ENCODE data around the gene H1-8. TPM values are rescaled to one million over a fixed set of nuclear protein-coding genes. Genes with fewer than 3 reads are reported as not detected.
"Not testable (repeated sequence)": the region's sequence is repeated elsewhere in the genome, so short reads cannot be mapped to it uniquely, and the experiment has no call there.

Gene H1-8
- not detected for total RNA-seq

- CTCF ChIA-PET = no interaction called here
- Mint-ChIP-seq H3K27ac (no peak within 1 kb of the TSS), H3K27me3 (ENCODE audit: low read depth) (no peaks in the 10 kb centered on the region), H3K36me3 (ENCODE audit: low read depth) (no peaks in the 10 kb centered on the region), H3K9me3 (no peaks in the 10 kb centered on the region), H3K4me1 (ENCODE audit: low read depth) (no peaks in the 10 kb centered on the region), H3K4me3 (no peak within 1 kb of the TSS)
- DNase-seq = no peak
- intact Hi-C loops (cut with micrococcal nuclease) = no loop called here
Measured at GRCh38 chr3:129543156-129543790, at the start of gene H1-8. Gene H1-8, plus strand, starts transcription at chr3:129543175. Its CDS starts 44 bp downstream, at chr3:129543219.

GRCh38 chr3:129493206-129493605 lies 49.8 kb upstream of the H1-8 start:
- intact Hi-C loops (cut with micrococcal nuclease) = loop anchor here (10.0 kb wide), 1 partner anchor 108 kb away; no protein-coding TSS in a partner anchor

GRCh38 chr3:129494499-129494898 lies 48.5 kb upstream of the H1-8 start:
- H3K4me3 Mint-ChIP-seq; H3K4me1 Mint-ChIP-seq (ENCODE audit: low read depth): not testable (repeated sequence)

More at GRCh38 chr3:129493206-129493605, 49.8 kb upstream of the H1-8 start:
- no peaks in the 10 kb centered on the region for H3K4me1 Mint-ChIP-seq (ENCODE audit: low read depth)
- no peaks in the 10 kb centered on the region for H3K27me3 Mint-ChIP-seq (ENCODE audit: low read depth)
- H3K4me3 Mint-ChIP-seq = no peak overlapping the region
- no peak for DNase-seq
- CTCF ChIA-PET = no interaction called here
- peaks cover 6% of the 10 kb centered on the region for H3K36me3 Mint-ChIP-seq (ENCODE audit: low read depth)
- no peaks in the 10 kb centered on the region for H3K9me3 Mint-ChIP-seq
- H3K27ac Mint-ChIP-seq = no peak overlapping the region

GRCh38 chr3:129495006-129495639 lies 47.9 kb upstream of the H1-8 start:
- DNase-seq; H3K4me3 Mint-ChIP-seq; H3K27ac Mint-ChIP-seq; H3K9me3 Mint-ChIP-seq; H3K36me3 Mint-ChIP-seq (ENCODE audit: low read depth); CTCF ChIA-PET; H3K27me3 Mint-ChIP-seq (ENCODE audit: low read depth); H3K4me1 Mint-ChIP-seq (ENCODE audit: low read depth): not testable (repeated sequence)
- intact Hi-C loops (cut with micrococcal nuclease) = loop anchor here (10.0 kb wide), 1 partner anchor 110 kb away; no protein-coding TSS in a partner anchor

More at GRCh38 chr3:129494499-129494898, 48.5 kb upstream of the H1-8 start:
- CTCF ChIA-PET; DNase-seq; H3K9me3 Mint-ChIP-seq; H3K36me3 Mint-ChIP-seq (ENCODE audit: low read depth); H3K27me3 Mint-ChIP-seq (ENCODE audit: low read depth); H3K27ac Mint-ChIP-seq: not testable (repeated sequence)
- intact Hi-C loops (cut with micrococcal nuclease) = loop anchor here (10.0 kb wide), 1 partner anchor 110 kb away; no protein-coding TSS in a partner anchor

DNA sequence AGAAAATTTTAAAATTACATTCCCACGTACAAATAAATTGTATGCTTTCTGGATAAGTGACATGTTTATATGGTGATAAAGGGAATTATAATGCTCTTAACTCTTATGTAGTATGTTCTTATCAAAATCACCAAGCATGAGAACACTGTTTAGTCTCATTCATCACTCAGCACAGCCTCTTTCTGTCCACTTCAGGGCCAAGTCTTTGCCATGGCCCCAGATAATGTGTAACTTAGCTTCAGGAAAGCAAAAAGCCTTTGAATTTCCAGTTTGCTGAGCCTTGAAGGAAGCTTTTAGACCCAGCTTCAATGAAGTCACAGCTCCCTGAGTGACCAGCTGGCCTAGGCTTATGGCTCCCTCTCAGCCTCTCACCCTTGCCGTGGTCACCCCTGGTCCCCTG lies 45.1 kb upstream of the H1-8 start:
- CTCF ChIA-PET; H3K27ac Mint-ChIP-seq; H3K9me3 Mint-ChIP-seq; DNase-seq; H3K27me3 Mint-ChIP-seq (ENCODE audit: low read depth); H3K36me3 Mint-ChIP-seq (ENCODE audit: low read depth); H3K4me1 Mint-ChIP-seq (ENCODE audit: low read depth); H3K4me3 Mint-ChIP-seq: not testable (repeated sequence)
- intact Hi-C loops (cut with micrococcal nuclease) = loop anchor here (10.0 kb wide), 1 partner anchor 113 kb away; no protein-coding TSS in a partner anchor

GRCh38 chr3:129498603-129499488 lies 44.1 kb upstream of the H1-8 start:
- H3K4me1 Mint-ChIP-seq (ENCODE audit: low read depth); H3K9me3 Mint-ChIP-seq; H3K4me3 Mint-ChIP-seq; H3K27me3 Mint-ChIP-seq (ENCODE audit: low read depth); H3K27ac Mint-ChIP-seq; CTCF ChIA-PET; DNase-seq; H3K36me3 Mint-ChIP-seq (ENCODE audit: low read depth): not testable (repeated sequence)
- intact Hi-C loops (cut with micrococcal nuclease) = loop anchor here (10.0 kb wide), 1 partner anchor 114 kb away; no protein-coding TSS in a partner anchor

GRCh38 chr3:129499604-129500333 lies 43.2 kb upstream of the H1-8 start:
- H3K27me3 Mint-ChIP-seq (ENCODE audit: low read depth); DNase-seq; CTCF ChIA-PET; H3K36me3 Mint-ChIP-seq (ENCODE audit: low read depth); H3K9me3 Mint-ChIP-seq; H3K4me1 Mint-ChIP-seq (ENCODE audit: low read depth); H3K27ac Mint-ChIP-seq; H3K4me3 Mint-ChIP-seq: not testable (repeated sequence)
- intact Hi-C loops (cut with micrococcal nuclease) = loop anchor here (10.0 kb wide), 1 partner anchor 115 kb away; no protein-coding TSS in a partner anchor

DNA sequence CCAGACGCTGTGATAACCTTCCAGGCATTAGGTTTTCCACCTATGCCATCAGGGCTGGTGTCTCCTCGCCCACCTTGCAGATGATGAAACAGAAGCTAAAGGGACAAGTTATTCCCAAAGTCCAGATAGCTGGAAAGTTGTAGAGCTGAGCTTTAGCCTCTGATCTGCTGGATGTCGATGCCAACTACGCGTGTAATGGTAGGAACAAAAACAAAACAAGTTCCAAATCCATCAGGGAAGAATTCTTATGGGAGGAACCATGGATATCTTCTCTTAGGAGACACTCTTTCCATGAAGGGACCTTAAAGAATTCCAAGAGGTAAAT lies 42.7 kb upstream of the H1-8 start:
- H3K4me1 Mint-ChIP-seq (ENCODE audit: low read depth) = no peaks in the 10 kb centered on the region
- CTCF ChIA-PET = no interaction called here
- no peak overlapping the region for H3K27ac Mint-ChIP-seq
- intact Hi-C loops (cut with micrococcal nuclease) = no loop called here
- DNase-seq = no peak
- H3K4me3 Mint-ChIP-seq = no peak overlapping the region
- no peaks in the 10 kb centered on the region for H3K27me3 Mint-ChIP-seq (ENCODE audit: low read depth)
- peaks cover 2% of the 10 kb centered on the region for H3K36me3 Mint-ChIP-seq (ENCODE audit: low read depth)
- no peaks in the 10 kb centered on the region for H3K9me3 Mint-ChIP-seq

DNA sequence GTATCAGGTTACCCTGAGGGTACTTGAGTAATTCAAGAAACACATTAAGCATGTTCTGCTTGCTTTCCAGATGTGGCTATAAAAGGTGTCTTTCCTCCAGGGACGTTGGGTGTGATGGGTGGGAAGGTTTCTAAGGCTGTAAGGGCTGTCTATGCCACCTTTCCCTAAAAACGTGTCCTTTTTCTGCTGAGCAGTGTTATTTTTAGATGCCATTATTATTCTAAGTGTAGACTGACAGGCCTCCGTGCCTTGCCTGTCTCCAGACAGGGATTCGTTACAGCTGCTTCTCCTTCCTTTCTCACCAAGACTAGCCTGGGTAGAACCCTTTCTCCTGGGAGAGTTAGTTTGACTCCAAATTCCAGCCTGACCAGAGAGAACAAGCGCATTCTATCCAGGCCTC lies 41.3 kb upstream of the H1-8 start:
- CTCF ChIA-PET = no interaction called here

GRCh38 chr3:129502641-129503408 lies 40.1 kb upstream of the H1-8 start:
- Mint-ChIP-seq H3K27ac (no peak overlapping the region), H3K4me1 (ENCODE audit: low read depth) (no peaks in the 10 kb centered on the region)
- intact Hi-C loops (cut with micrococcal nuclease) = no loop called here

More for the DNA sequence above, 41.3 kb upstream of the H1-8 start:
- Mint-ChIP-seq H3K4me3 (no peak overlapping the region), H3K27me3 (ENCODE audit: low read depth) (no peaks in the 10 kb centered on the region), H3K36me3 (ENCODE audit: low read depth) (peaks cover 2% of the 10 kb centered on the region), H3K9me3 (no peaks in the 10 kb centered on the region), H3K27ac (no peak overlapping the region), H3K4me1 (ENCODE audit: low read depth) (no peaks in the 10 kb centered on the region)
- no peak for DNase-seq
- intact Hi-C loops (cut with micrococcal nuclease) = no loop called here

DNA sequence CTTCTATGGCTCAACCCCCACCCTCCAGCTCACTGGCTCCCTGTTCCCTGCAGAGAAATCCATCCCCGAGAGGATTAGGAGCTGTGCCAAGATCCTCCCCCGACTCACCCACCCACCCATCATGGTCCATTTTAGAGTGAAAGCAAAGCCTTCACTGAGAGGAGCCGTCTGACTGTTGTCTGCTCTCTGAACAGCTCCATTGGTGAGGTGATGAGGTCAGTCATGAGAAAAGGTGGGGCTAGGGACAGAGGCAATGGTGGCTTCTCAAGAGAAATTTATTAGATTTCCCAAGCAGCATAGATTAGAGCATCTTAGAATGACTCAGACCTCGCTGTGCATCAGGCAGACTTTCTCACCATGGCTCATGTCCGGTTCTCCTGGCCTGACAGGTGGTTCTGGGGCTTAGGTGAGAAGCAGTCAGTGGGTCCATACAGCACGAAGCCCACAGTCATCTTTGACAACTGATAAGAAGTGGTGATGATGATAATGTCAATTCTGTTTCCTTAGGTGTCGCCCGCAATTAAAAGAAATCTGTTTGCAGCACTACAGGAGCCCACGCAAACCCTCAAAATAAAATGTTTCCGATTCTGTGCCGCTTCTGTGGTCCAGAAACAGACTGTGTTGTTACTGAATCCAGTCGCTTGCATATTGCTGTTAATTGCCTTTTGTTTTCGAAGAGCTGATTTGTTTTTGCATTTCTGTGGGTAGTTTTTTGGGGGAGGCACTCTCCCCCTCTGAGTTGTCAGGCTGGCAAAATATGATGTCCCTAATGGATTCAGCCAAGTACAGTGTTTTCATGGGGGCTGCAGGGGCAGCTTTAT lies 39.3 kb upstream of the H1-8 start:
- H3K4me1 Mint-ChIP-seq (ENCODE audit: low read depth) = no peaks in the 10 kb centered on the region
- CTCF ChIA-PET = no interaction called here
- no peak overlapping the region for H3K4me3 Mint-ChIP-seq
- H3K27me3 Mint-ChIP-seq (ENCODE audit: low read depth) = no peaks in the 10 kb centered on the region
- DNase-seq = no peak
- intact Hi-C loops (cut with micrococcal nuclease) = no loop called here
- H3K36me3 Mint-ChIP-seq (ENCODE audit: low read depth) = peaks cover 2% of the 10 kb centered on the region
- no peaks in the 10 kb centered on the region for H3K9me3 Mint-ChIP-seq
- no peak overlapping the region for H3K27ac Mint-ChIP-seq

More at GRCh38 chr3:129502641-129503408, 40.1 kb upstream of the H1-8 start:
- Mint-ChIP-seq H3K4me3 (no peak overlapping the region), H3K27me3 (ENCODE audit: low read depth) (no peaks in the 10 kb centered on the region), H3K9me3 (no peaks in the 10 kb centered on the region), H3K36me3 (ENCODE audit: low read depth) (peaks cover 2% of the 10 kb centered on the region)
- CTCF ChIA-PET = no interaction called here
- no peak for DNase-seq
